ENCODE results near the gene SCUBE3.
A peak's percentile ranks its signal among the peaks of the same experiment; 100 is the strongest.

SCUBE3 gene

GRCh38 chr6:35258336-35258735 lies 44.6 kb downstream of the SCUBE3 start:
- peak overlapping the region; percentile 79 for H3K27ac ChIP-seq
- H4K20me1 ChIP-seq (ENCODE audit: insufficient read depth): no peaks in the 10 kb centered on the region
- peak overlapping the region; percentile 76; the same call in 1 of the 2 replicates for H2AFZ ChIP-seq (ENCODE audit: low read depth)
- H3K27me3 ChIP-seq (ENCODE audit: insufficient read depth, low read depth): no peaks in the 10 kb centered on the region
- no peaks in the 10 kb centered on the region for H3K36me3 ChIP-seq (ENCODE audit: insufficient read depth)
- no peak for TF ChIP-seq CTCF (conservative IDR thresholded peaks at IDR 0.05; ENCODE audit: low read depth, low read length)
- H3K9ac ChIP-seq: peak overlapping the region; percentile 95
- H3K4me3 ChIP-seq (IDR thresholded peaks at IDR 0.05; ENCODE audit: insufficient read depth, low read depth, low read length): no peak overlapping the region
- peaks cover 23% of the 10 kb centered on the region for H3K79me2 ChIP-seq (ENCODE audit: insufficient read depth, low read depth)
- peak overlapping the region; percentile 80 for H3K4me2 ChIP-seq
- peaks cover 25% of the 10 kb centered on the region for H3K4me1 ChIP-seq (ENCODE audit: low read depth, poor library complexity, severe bottlenecking)

GRCh38 chr6:35258858-35259193 lies 45.1 kb downstream of the SCUBE3 start:
- no peak for TF ChIP-seq CTCF (conservative IDR thresholded peaks at IDR 0.05; ENCODE audit: low read depth, low read length)
- Histone ChIP-seq H2AFZ (ENCODE audit: low read depth) (peak overlapping the region; percentile 76), H3K4me1 (ENCODE audit: low read depth, poor library complexity, severe bottlenecking) (peaks cover 30% of the 10 kb centered on the region), H3K4me2 (peak overlapping the region; percentile 80), H3K36me3 (ENCODE audit: insufficient read depth) (no peaks in the 10 kb centered on the region), H3K27ac (peak overlapping the region; percentile 79), H3K4me3 (IDR thresholded peaks at IDR 0.05; ENCODE audit: insufficient read depth, low read depth, low read length) (no peak overlapping the region), H3K27me3 (ENCODE audit: insufficient read depth, low read depth) (no peaks in the 10 kb centered on the region), H3K79me2 (ENCODE audit: insufficient read depth, low read depth) (peaks cover 23% of the 10 kb centered on the region), H4K20me1 (ENCODE audit: insufficient read depth) (no peaks in the 10 kb centered on the region), H3K9ac (peak overlapping the region; percentile 95)

- peak within 1 kb of the TSS; percentile 95 for H3K9ac ChIP-seq
- H2AFZ ChIP-seq (ENCODE audit: low read depth): peak within 1 kb of the TSS; percentile 76
- no peaks in the 10 kb centered on the region for H3K27me3 ChIP-seq (ENCODE audit: insufficient read depth, low read depth)
- H3K36me3 ChIP-seq (ENCODE audit: insufficient read depth): no peaks in the 10 kb centered on the region
- peaks cover 23% of the 10 kb centered on the region for H3K79me2 ChIP-seq (ENCODE audit: insufficient read depth, low read depth)
- H3K27ac ChIP-seq: peak within 1 kb of the TSS; percentile 79
- no peaks in the 10 kb centered on the region for H4K20me1 ChIP-seq (ENCODE audit: insufficient read depth)
- TF ChIP-seq CTCF (conservative IDR thresholded peaks at IDR 0.05; ENCODE audit: low read depth, low read length): no peak
- H3K4me1 ChIP-seq (ENCODE audit: low read depth, poor library complexity, severe bottlenecking): peaks cover 36% of the 10 kb centered on the region
- H3K4me2 ChIP-seq: peak within 1 kb of the TSS; percentile 100
- H3K4me3 ChIP-seq (IDR thresholded peaks at IDR 0.05; ENCODE audit: insufficient read depth, low read depth, low read length): no peak within 1 kb of the TSS
Measured at GRCh38 chr6:35259194-35259947, 45.6 kb downstream of the SCUBE3 start, which contains the start of gene ZNF76. Gene ZNF76, plus strand, starts transcription at chr6:35259735. Its CDS starts 21,417 bp downstream, at chr6:35281152.

- peaks cover 43% of the 10 kb centered on the region for H3K4me1 ChIP-seq (ENCODE audit: low read depth, poor library complexity, severe bottlenecking)
- peaks cover 23% of the 10 kb centered on the region for H3K79me2 ChIP-seq (ENCODE audit: insufficient read depth, low read depth)
Measured at GRCh38 chr6:35259948-35260590, 46.3 kb downstream of the SCUBE3 start.

More at GRCh38 chr6:35259948-35260590, 46.3 kb downstream of the SCUBE3 start:
- no peaks in the 10 kb centered on the region for H3K27me3 ChIP-seq (ENCODE audit: insufficient read depth, low read depth)
- no peak overlapping the region for H3K4me3 ChIP-seq (IDR thresholded peaks at IDR 0.05; ENCODE audit: insufficient read depth, low read depth, low read length)
- H3K4me2 ChIP-seq: peak overlapping the region; percentile 100
- H4K20me1 ChIP-seq (ENCODE audit: insufficient read depth): no peaks in the 10 kb centered on the region
- no peaks in the 10 kb centered on the region for H3K36me3 ChIP-seq (ENCODE audit: insufficient read depth)
- H3K9ac ChIP-seq: peak overlapping the region; percentile 95
- no peak for TF ChIP-seq CTCF (conservative IDR thresholded peaks at IDR 0.05; ENCODE audit: low read depth, low read length)
- peak overlapping the region; percentile 66; the same call in 1 of the 2 replicates for H2AFZ ChIP-seq (ENCODE audit: low read depth)
- H3K27ac ChIP-seq: peak overlapping the region; percentile 79

Data from KMS-11 (cell line).